Sigmoid colon (tissue), 4 donors: ENCODE results near the gene OR2C1.

Source experiments
- EP300 ChIP-seq, 4 donors: sonication (generic); formaldehyde crosslinking; IDR thresholded peaks; one replicate each; pipeline ENCODE4 v1.6.1; 2017; ENCODE audit warnings: antibody characterized with exemption in 4 of 4
- POLR2A ChIP-seq, 2 donors: fragments of 450-650 bp; IDR thresholded peaks; one replicate each; pipeline ENCODE4 v1.6.1; 2016; ENCODE audit warnings: antibody characterized with exemption in 2 of 2, mild to moderate bottlenecking in 2 of 2, moderate library complexity in 2 of 2

- TF ChIP-seq POLR2A (IDR thresholded peaks at IDR 0.05) (no peak), EP300 (IDR thresholded peaks at IDR 0.05) (peak in 1 of 4 donors; percentile 31)
Observed at GRCh38 chr16:3364774-3365427, 9.2 kb downstream of the OR2C1 start.
